Mesothelial cell of epicardium (in vitro differentiated cells): ENCODE data around the gene SLCO3A1. TPM values are rescaled to one million over a fixed set of nuclear protein-coding genes. Genes with fewer than 3 reads are reported as not detected.

Experiments
- DNase-seq, 2 experiments: peaks; one replicate each; pipeline ENCODE4 v3.0.0; 2021; ENCODE audit warnings: low spot score in 2 of 2; ENCODE audit not compliant: unreplicated experiment in 2 of 2
- H3K27ac Mint-ChIP-seq: 2 replicates; pipeline ENCODE4 v1.8.0; 2021; ENCODE audit warnings: mixed read lengths
- H3K27me3 Mint-ChIP-seq: 2 replicates; pipeline ENCODE4 v1.8.0; 2021; ENCODE audit warnings: low read depth, mixed read lengths
- H3K36me3 Mint-ChIP-seq: 2 replicates; pipeline ENCODE4 v1.8.0; 2021; ENCODE audit warnings: mixed read lengths
- H3K4me1 Mint-ChIP-seq: 2 replicates; pipeline ENCODE4 v1.8.0; 2021; ENCODE audit warnings: mixed read lengths
- H3K4me3 Mint-ChIP-seq: 2 replicates; pipeline ENCODE4 v1.8.0; 2021; ENCODE audit warnings: mild to moderate bottlenecking, moderate library complexity, mixed read lengths
- H3K9me3 Mint-ChIP-seq: 2 replicates; pipeline ENCODE4 v1.8.0; 2021; ENCODE audit warnings: mixed read lengths
- CTCF ChIP-seq: fragments of 200-600 bp; sonication (generic); IDR thresholded peaks from one replicate; pipeline ENCODE4 v1.5.0; 2021; ENCODE audit warnings: antibody characterized with exemption; ENCODE audit not compliant: unreplicated experiment
- total RNA-seq: library from RNA; stranded (reverse); gene quantifications from 3 replicates; pipeline ENCODE4 v1.2.1, GENCODE V29; 2021

SLCO3A1 gene
- total RNA-seq, 1 donor from 2014 or later: 1.9 TPM

DNA sequence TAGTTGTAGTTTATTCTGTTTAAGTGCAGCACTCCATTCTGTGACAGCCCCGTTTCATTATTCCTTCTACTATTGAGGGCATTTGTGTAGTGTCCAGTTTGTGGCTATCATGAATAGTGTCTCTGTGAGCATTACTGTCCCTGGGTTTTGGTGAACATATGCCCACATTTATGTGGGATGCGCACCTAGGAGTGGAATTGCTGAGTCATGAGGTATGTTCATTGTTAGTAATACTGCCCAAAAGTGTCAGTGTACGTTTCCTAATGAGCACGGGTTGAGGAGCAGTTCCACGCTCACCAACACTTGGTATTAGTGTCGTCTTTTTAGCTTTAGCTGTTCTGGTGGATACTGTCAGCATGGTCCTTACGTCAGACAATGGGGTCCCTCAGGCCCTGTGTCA is 131.8 kb downstream of the SLCO3A1 start:
- Mint-ChIP-seq H3K36me3 (no peaks in the 10 kb centered on the region), H3K4me3 (no peak overlapping the region), H3K27me3 (peaks cover 63% of the 10 kb centered on the region), H3K4me1 (no peaks in the 10 kb centered on the region), H3K9me3 (no peaks in the 10 kb centered on the region), H3K27ac (no peak overlapping the region)
- DNase-seq: no peak
- no peak for TF ChIP-seq CTCF

DNA sequence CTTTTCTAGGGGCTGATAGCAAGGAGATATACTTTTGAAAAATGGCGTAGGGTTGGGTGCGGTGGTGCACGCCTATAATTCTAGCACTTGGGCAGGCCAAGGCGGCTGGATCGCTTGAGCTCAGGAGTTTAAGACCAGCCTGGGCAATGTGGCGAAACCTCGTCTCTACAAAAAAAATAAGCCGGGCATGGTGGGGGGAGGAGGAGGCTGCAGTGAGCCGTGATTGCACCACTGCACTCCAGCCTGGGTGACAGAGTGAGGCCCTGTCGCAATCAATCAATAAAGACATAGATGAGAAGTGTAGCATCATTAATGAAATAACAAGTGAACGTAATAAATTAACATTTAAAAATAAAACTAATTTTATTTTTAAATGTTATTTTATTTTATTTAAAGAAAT is 134.6 kb downstream of the SLCO3A1 start:
- Mint-ChIP-seq H3K36me3 (no peaks in the 10 kb centered on the region), H3K4me1 (no peaks in the 10 kb centered on the region), H3K9me3 (no peaks in the 10 kb centered on the region), H3K27me3 (peaks cover 43% of the 10 kb centered on the region), H3K4me3 (no peak overlapping the region), H3K27ac (no peak overlapping the region)
- TF ChIP-seq CTCF: no peak
- no peak for DNase-seq

- TF ChIP-seq CTCF: no peak
- Mint-ChIP-seq H3K9me3 (no peaks in the 10 kb centered on the region), H3K27me3 (peaks cover 44% of the 10 kb centered on the region), H3K4me3 (no peak overlapping the region), H3K27ac (no peak overlapping the region), H3K4me1 (no peaks in the 10 kb centered on the region), H3K36me3 (no peaks in the 10 kb centered on the region)
- DNase-seq: no peak
Measured at GRCh38 chr15:91988655-91989054, 135.1 kb downstream of the SLCO3A1 start.

DNA sequence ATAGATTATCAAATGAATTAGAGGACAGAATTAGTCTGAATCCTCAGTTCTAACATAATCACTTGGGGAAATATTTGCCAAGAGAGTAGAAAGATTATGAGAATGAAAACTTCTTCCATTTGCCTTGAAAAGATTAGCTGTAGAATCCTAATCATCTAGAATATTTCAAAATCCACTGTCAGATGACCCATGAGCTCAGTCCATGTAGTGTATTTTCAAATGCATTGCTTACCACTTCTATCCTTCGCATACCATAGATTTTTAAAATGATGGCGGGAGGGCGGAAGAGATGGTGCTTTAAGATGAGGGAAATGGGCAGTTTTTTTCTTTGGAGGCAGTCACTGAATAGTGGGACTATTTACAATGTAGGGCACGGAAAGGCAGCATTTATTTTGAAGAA is 136.3 kb downstream of the SLCO3A1 start:
- TF ChIP-seq CTCF: no peak
- H3K27me3 Mint-ChIP-seq: peaks cover 50% of the 10 kb centered on the region
- H3K4me1 Mint-ChIP-seq: no peaks in the 10 kb centered on the region
- H3K36me3 Mint-ChIP-seq: no peaks in the 10 kb centered on the region
- H3K27ac Mint-ChIP-seq: no peak overlapping the region
- DNase-seq: no peak
- H3K4me3 Mint-ChIP-seq: no peak overlapping the region
- H3K9me3 Mint-ChIP-seq: no peaks in the 10 kb centered on the region

GRCh38 chr15:91992945-91993344 is 139.4 kb downstream of the SLCO3A1 start:
- no peak for DNase-seq
- Mint-ChIP-seq H3K27ac (no peak overlapping the region), H3K4me3 (no peak overlapping the region), H3K9me3 (peaks cover 6% of the 10 kb centered on the region), H3K27me3 (peaks cover 49% of the 10 kb centered on the region), H3K36me3 (no peaks in the 10 kb centered on the region), H3K4me1 (no peaks in the 10 kb centered on the region)
- TF ChIP-seq CTCF: no peak

DNA sequence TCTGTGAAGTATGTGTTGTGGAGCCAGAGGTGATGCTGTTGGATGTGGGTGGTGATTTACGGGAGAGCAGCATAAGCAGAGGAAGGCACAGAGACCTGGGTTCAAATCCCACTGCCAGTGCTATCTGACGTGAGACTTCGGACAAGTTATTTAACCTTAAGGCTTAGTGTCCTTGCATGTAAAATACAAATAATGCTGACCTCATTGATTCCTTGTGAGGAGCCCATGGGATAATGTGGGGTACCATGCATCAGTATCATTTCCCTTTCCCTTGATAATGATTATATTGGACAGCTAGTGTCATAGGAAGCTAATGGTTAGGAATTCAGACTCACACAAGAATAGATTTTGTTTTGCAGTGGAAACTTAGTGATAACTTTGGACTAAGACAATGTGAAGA is 141.6 kb downstream of the SLCO3A1 start:
- Mint-ChIP-seq H3K4me1 (no peaks in the 10 kb centered on the region), H3K4me3 (no peak overlapping the region), H3K27ac (no peak overlapping the region), H3K27me3 (peaks cover 46% of the 10 kb centered on the region), H3K36me3 (no peaks in the 10 kb centered on the region), H3K9me3 (peaks cover 6% of the 10 kb centered on the region)
- TF ChIP-seq CTCF: no peak
- no peak for DNase-seq
